ENCODE results near the gene SPRR1B. TPM values are rescaled to one million over a fixed set of nuclear protein-coding genes. Genes with fewer than 3 reads are reported as not detected.

Gene SPRR1B, protein sequence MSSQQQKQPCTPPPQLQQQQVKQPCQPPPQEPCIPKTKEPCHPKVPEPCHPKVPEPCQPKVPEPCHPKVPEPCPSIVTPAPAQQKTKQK
- total RNA-seq (not detected), polyA plus RNA-seq (1 to 10 TPM in 1 of 3 donors, under 1 TPM in 1, not detected in 1; 0.30 to 1.2 TPM)
- long read RNA-seq, donor 1: 0 reads
- long read RNA-seq, donor 2: 0 reads

DNA sequence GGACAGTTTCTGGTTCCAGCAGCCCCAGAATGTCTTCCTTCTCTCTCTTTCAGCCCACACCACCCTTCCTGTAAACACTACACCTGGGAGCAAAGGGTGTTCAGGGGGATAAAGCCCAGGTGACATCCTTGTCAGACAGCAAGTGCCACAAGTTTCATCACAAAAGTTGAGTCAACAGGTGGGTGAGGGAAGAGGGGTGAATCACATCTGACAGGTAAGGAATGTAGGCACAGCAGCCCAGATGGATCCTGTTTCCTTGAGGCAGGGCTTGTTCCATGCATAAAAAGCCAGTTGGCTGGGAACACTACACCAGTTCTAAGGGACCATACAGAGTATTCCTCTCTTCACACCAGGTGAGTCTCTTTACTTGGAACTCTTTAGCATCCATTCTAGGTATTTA is at the start of gene SPRR1B:
Gene SPRR1B, plus strand, starts transcription at position 309 of the 400 bp plus-strand sequence. CDS start 1,143 bp downstream, outside the sequence.
- peaks cover 0 to 29% (median 0%) of the 10 kb centered on the region in 7 donors for H3K27me3 ChIP-seq (replicated peaks in 1 of 7)
- TF ChIP-seq POLR2AphosphoS5 (IDR thresholded peaks at IDR 0.05): no peak
- TF ChIP-seq POLR2A (IDR thresholded peaks at IDR 0.05): no peak
- TF ChIP-seq, protein P1, sequence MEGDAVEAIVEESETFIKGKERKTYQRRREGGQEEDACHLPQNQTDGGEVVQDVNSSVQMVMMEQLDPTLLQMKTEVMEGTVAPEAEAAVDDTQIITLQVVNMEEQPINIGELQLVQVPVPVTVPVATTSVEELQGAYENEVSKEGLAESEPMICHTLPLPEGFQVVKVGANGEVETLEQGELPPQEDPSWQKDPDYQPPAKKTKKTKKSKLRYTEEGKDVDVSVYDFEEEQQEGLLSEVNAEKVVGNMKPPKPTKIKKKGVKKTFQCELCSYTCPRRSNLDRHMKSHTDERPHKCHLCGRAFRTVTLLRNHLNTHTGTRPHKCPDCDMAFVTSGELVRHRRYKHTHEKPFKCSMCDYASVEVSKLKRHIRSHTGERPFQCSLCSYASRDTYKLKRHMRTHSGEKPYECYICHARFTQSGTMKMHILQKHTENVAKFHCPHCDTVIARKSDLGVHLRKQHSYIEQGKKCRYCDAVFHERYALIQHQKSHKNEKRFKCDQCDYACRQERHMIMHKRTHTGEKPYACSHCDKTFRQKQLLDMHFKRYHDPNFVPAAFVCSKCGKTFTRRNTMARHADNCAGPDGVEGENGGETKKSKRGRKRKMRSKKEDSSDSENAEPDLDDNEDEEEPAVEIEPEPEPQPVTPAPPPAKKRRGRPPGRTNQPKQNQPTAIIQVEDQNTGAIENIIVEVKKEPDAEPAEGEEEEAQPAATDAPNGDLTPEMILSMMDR (IDR thresholded peaks at IDR 0.05 in 8 of 11, conservative IDR thresholded peaks at IDR 0.05 in 3 of 11): no peak
- H3K4me3 ChIP-seq: no peak within 1 kb of the TSS
- intact Hi-C loops (cut with DNase I; ENCODE audit: low total_unique reads): no loop called here
- no peak within 1 kb of the TSS for H3K27ac ChIP-seq
- no peak for DNase-seq
- no peaks in the 10 kb centered on the region for H3K9me3 ChIP-seq
- no peaks in the 10 kb centered on the region for H3K36me3 ChIP-seq
- no peaks in the 10 kb centered on the region for H3K4me1 ChIP-seq

DNA sequence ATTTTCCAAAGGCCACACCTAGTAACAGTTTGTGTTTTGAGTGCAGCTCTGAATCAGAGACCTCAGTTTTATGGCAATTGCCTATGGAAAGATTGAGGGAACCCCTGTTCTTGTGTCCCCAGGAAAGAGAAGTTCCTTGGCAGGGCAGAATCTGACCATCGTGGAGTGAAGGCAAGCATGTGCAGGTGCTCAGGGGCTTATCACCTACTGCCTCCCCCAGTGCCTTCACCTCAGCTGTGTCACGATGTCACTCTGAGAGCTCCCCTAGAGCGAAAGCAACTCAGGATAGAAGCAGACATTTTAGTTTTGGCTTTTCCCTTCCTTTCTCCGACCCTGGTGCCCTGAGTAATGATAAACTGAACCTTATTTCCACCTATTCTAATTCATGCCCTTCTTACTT is 48.9 kb upstream of the SPRR1B start:
- 73 to 92% (median 81%) methylated on average over 4 of the region's 4 CpGs for WGBS, 5 donors
- Histone ChIP-seq H3K9me3 (no peaks in the 10 kb centered on the region), H3K4me3 (no peak overlapping the region), H3K27ac (no peak overlapping the region), H3K27me3 (replicated peaks in 1 of 7) (peaks cover 0 to 70% (median 0%) of the 10 kb centered on the region in 7 donors), H3K4me1 (no peaks in the 10 kb centered on the region), H3K36me3 (no peaks in the 10 kb centered on the region)
- TF ChIP-seq POLR2AphosphoS5 (IDR thresholded peaks at IDR 0.05): no peak
- TF ChIP-seq POLR2A (IDR thresholded peaks at IDR 0.05): no peak
- TF ChIP-seq, protein P1 (IDR thresholded peaks at IDR 0.05 in 8 of 11, conservative IDR thresholded peaks at IDR 0.05 in 3 of 11): no peak
- intact Hi-C loops (cut with DNase I; ENCODE audit: low total_unique reads): no loop called here
- no peak for DNase-seq

DNA sequence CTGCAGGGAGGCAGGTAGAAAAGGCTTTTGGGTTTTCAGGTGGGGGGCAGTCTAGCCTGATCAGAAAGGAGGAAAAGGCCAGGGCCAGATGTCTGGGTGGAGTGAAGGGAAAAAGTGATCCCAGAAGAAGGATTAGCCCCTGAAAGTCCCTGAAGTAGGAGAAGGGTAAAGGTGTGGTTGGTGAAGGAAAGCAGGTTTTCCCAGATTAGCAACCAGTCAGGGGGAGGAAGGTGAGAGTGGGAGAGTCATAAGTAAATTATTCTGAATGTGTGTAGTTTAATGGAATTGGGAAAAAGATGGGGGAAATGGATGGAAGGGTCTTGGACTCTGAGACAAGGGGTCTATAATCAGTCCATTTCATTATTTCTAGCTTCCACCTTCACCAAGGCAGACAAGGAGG is 47.8 kb upstream of the SPRR1B start:
- no peaks in the 10 kb centered on the region for H3K36me3 ChIP-seq
- no peaks in the 10 kb centered on the region for H3K4me1 ChIP-seq
- H3K27me3 ChIP-seq (replicated peaks in 1 of 7): peaks cover 0 to 70% (median 0%) of the 10 kb centered on the region in 7 donors
- H3K4me3 ChIP-seq: no peak overlapping the region
- TF ChIP-seq POLR2A (IDR thresholded peaks at IDR 0.05) (no peak), POLR2AphosphoS5 (IDR thresholded peaks at IDR 0.05) (no peak)
- TF ChIP-seq, protein P1 (IDR thresholded peaks at IDR 0.05 in 8 of 11, conservative IDR thresholded peaks at IDR 0.05 in 3 of 11): no peak
- no peaks in the 10 kb centered on the region for H3K9me3 ChIP-seq
- DNase-seq: no peak
- intact Hi-C loops (cut with DNase I; ENCODE audit: low total_unique reads): no loop called here
- no peak overlapping the region for H3K27ac ChIP-seq

DNA sequence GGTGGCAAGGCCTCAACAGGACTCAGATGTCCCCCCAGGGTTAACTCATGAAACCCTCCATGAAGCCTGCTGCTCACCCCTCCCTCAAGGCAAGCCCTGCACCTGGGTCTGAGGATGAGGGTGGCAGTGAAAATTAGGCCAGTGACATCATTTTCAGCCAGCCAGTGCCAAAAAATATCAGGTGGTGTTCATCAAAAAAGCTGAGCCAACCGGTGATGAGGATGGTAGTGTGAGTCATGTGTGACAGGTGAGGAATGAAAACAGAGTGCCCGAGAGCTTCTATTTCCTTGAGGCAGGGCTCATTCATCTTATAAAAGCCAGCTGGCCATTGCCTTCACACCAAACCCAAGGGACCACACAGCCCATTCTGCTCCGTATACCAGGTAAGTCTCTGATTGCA is 47.3 kb upstream of the SPRR1B start, which contains the start of gene SPRR1A:
Gene SPRR1A, plus strand, starts transcription at position 339 of the 400 bp plus-strand sequence. CDS start 1,150 bp downstream, outside the sequence.
- intact Hi-C loops (cut with DNase I; ENCODE audit: low total_unique reads): no loop called here
- Histone ChIP-seq H3K9me3 (no peaks in the 10 kb centered on the region), H3K36me3 (no peaks in the 10 kb centered on the region), H3K4me3 (no peak within 1 kb of the TSS), H3K4me1 (no peaks in the 10 kb centered on the region), H3K27me3 (replicated peaks in 1 of 7) (peaks cover 0 to 67% (median 0%) of the 10 kb centered on the region in 7 donors), H3K27ac (no peak within 1 kb of the TSS)
- DNase-seq: no peak
- WGBS, 5 donors: 77 to 88% (median 87%) methylated on average over 3 of the region's 3 CpGs
- TF ChIP-seq, protein P1 (IDR thresholded peaks at IDR 0.05 in 8 of 11, conservative IDR thresholded peaks at IDR 0.05 in 3 of 11): no peak
- no peak for TF ChIP-seq POLR2A (IDR thresholded peaks at IDR 0.05)
- no peak for TF ChIP-seq POLR2AphosphoS5 (IDR thresholded peaks at IDR 0.05)
